H1 (cell line): ENCODE data around the gene MYO5A. TPM values are rescaled to one million over a fixed set of nuclear protein-coding genes. Genes with fewer than 3 reads are reported as not detected.

Experiments
- ATF3 ChIP-seq: IDR thresholded peaks from 2 replicates; pipeline ENCODE4 v1.6.1; 2011; ENCODE audit warnings: low read depth, mild to moderate bottlenecking, low read length; ENCODE audit not compliant: insufficient read depth
- CHD2 ChIP-seq: IDR thresholded peaks from 2 replicates; pipeline ENCODE4 v1.6.1; 2012; ENCODE audit warnings: low read length, improper control_type of control experiment
- CHD7 ChIP-seq: fragments of 300-600 bp; sonication (generic); IDR thresholded peaks from 2 replicates; pipeline ENCODE4 v1.7.1; 2012; ENCODE audit warnings: low read length, moderate library complexity, mild to moderate bottlenecking, inconsistent platforms; ENCODE audit not compliant: insufficient replicate concordance
- TAF1 ChIP-seq: IDR thresholded peaks from 2 replicates; pipeline ENCODE4 v1.6.1; 2011; ENCODE audit warnings: mild to moderate bottlenecking, low read depth, low read length
- polyA plus RNA-seq, 7 experiments: library from polyadenylated mRNA; depleted of rRNA in 3 of 7; stranded (reverse) in 5 of 7; unstranded in 2 of 7; fragments of >200 nt in 5 of 7; fragments of 200-250 nt in 2 of 7; gene quantifications; 1 replicate in 5 of 7; 2 replicates in 1 of 7; 4 replicates in 1 of 7; pipeline versions ENCODE4 v1.2.1 to v1.2.3, GENCODE V29; 2011 to 2013; ENCODE audit warnings: missing spikeins in 2 of 7, mixed read lengths in 2 of 7
- total RNA-seq: library from RNA; stranded (reverse); fragmentation: NEBNext Ultra II Directional; extraction: Animal tissue kit (Norgen Biotek cat#: 25700); gene quantifications from 2 replicates; pipeline ENCODE4 v1.2.1, GENCODE V29; 2021

MYO5A gene
- total and polyA plus RNA-seq, 2 of the 8 experiments (the other 6 are each of a cell fraction or from before 2014, with no cell fraction given): 11.4 to 24.7 TPM

- TF ChIP-seq CHD7: no peak
- no peak for TF ChIP-seq TAF1
- TF ChIP-seq ATF3: no peak
- TF ChIP-seq CHD2: no peak
Observed at GRCh38 chr15:52440414-52440813, 88.3 kb downstream of the MYO5A start (continued).
